Neural progenitor cell (in vitro differentiated cells): ENCODE measurements around the gene MDN1. TPM values are rescaled to one million over a fixed set of nuclear protein-coding genes. Genes with fewer than 3 reads are reported as not detected.

ENCODE experiments used
- DNase-seq: peaks from one replicate; pipeline ENCODE4 v3.0.0-alpha.2; 2016; ENCODE audit warnings: low spot score
- H2AFZ ChIP-seq: fragments of 200-600 bp; sonication (generic); replicated peaks from 2 replicates; pipeline ENCODE4 v1.6.1; 2016; ENCODE audit warnings: antibody characterized with exemption
- H3F3A ChIP-seq: fragments of 200-600 bp; sonication (generic); 2 replicates; pipeline ENCODE4 v1.6.1; 2016; ENCODE audit warnings: antibody characterized with exemption, low read depth
- H3K27ac ChIP-seq: fragments of 200-600 bp; sonication (generic); 2 replicates; pipeline ENCODE4 v1.5.1; 2016; ENCODE audit warnings: mild to moderate bottlenecking
- H3K27me3 ChIP-seq: fragments of 200-600 bp; sonication (generic); 2 replicates; pipeline ENCODE4 v1.6.1; 2016; ENCODE audit warnings: mild to moderate bottlenecking, moderate library complexity
- H3K36me3 ChIP-seq: fragments of 200-600 bp; sonication (generic); 2 replicates; pipeline ENCODE4 v1.5.1; 2016
- H3K4me1 ChIP-seq: fragments of 200-600 bp; sonication (generic); 2 replicates; pipeline ENCODE4 v1.6.1; 2016; ENCODE audit warnings: mixed run types
- H3K4me2 ChIP-seq: fragments of 200-600 bp; sonication (generic); 2 replicates; pipeline ENCODE4 v1.6.1; 2016
- H3K4me3 ChIP-seq: fragments of 200-600 bp; sonication (generic); 2 replicates; pipeline ENCODE4 v1.5.1; 2016
- H3K79me2 ChIP-seq: fragments of 200-600 bp; sonication (generic); 2 replicates; pipeline ENCODE4 v1.6.1; 2016; ENCODE audit warnings: low read depth
- H3K9ac ChIP-seq: fragments of 200-600 bp; sonication (generic); 2 replicates; pipeline ENCODE4 v1.6.1; 2016
- H3K9me3 ChIP-seq: fragments of 200-600 bp; sonication (generic); 2 replicates; pipeline ENCODE4 v1.5.1; 2016; ENCODE audit warnings: low read depth
- H4K20me1 ChIP-seq: fragments of 200-600 bp; sonication (generic); 2 replicates; pipeline ENCODE4 v1.6.1; 2016; ENCODE audit warnings: low read depth
- H3K27ac Mint-ChIP-seq: 3 replicates; pipeline ENCODE4 v1.8.0; 2021; ENCODE audit warnings: mixed read lengths
- H3K27me3 Mint-ChIP-seq: 2 replicates; pipeline ENCODE4 v1.8.0; 2022; ENCODE audit warnings: low read depth, mild to moderate bottlenecking, inconsistent platforms, moderate library complexity, mixed read lengths; ENCODE audit not compliant: insufficient read depth
- H3K36me3 Mint-ChIP-seq: 3 replicates; pipeline ENCODE4 v1.8.0; 2021; ENCODE audit warnings: mixed read lengths
- H3K4me1 Mint-ChIP-seq: 3 replicates; pipeline ENCODE4 v1.8.0; 2021; ENCODE audit warnings: mixed read lengths
- H3K4me3 Mint-ChIP-seq: 3 replicates; pipeline ENCODE4 v1.8.0; 2021; ENCODE audit warnings: mild to moderate bottlenecking, moderate library complexity, mixed read lengths
- H3K9me3 Mint-ChIP-seq: 3 replicates; pipeline ENCODE4 v1.8.0; 2020; ENCODE audit warnings: mixed read lengths
- EZH2 ChIP-seq: fragments of 200-600 bp; sonication (generic); IDR thresholded peaks from 2 replicates; pipeline ENCODE4 v1.6.1; 2017; ENCODE audit warnings: antibody characterized with exemption, mild to moderate bottlenecking, moderate library complexity
- EZH2phosphoT487 ChIP-seq: fragments of 200-600 bp; sonication (generic); IDR thresholded peaks from 2 replicates; pipeline ENCODE4 v1.6.1; 2017; ENCODE audit warnings: antibody characterized with exemption
- small RNA-seq: library from RNA; depleted of rRNA; stranded (forward); fragments of <200 nt; gene quantifications from one replicate; pipeline ENCODE3, GENCODE V24; 2015
- total RNA-seq: library from RNA; depleted of rRNA; stranded (reverse); fragments of >200 nt; gene quantifications from 2 replicates; pipeline ENCODE4 v1.2.3, GENCODE V29; 2015; ENCODE audit warnings: low replicate concordance
- TF ChIP-seq, protein P1 (sequence below): fragments of 200-600 bp; sonication (generic); IDR thresholded peaks from 2 replicates; pipeline ENCODE4 v1.5.1; 2017; ENCODE audit warnings: antibody characterized with exemption, mild to moderate bottlenecking

MDN1 gene
- total RNA-seq, 1 donor from 2014 or later: 40.7 TPM

- no peaks in the 10 kb centered on the region for H3K9me3 ChIP-seq
- H3K4me3 ChIP-seq: no peak overlapping the region
- H3K9ac ChIP-seq: no peak overlapping the region
- Mint-ChIP-seq H3K36me3 (peaks cover 14% of the 10 kb centered on the region), H3K4me3 (no peak overlapping the region), H3K27ac (no peak overlapping the region), H3K4me1 (no peaks in the 10 kb centered on the region), H3K9me3 (no peaks in the 10 kb centered on the region), H3K27me3 (peaks cover 6% of the 10 kb centered on the region)
- no peaks in the 10 kb centered on the region for H3F3A ChIP-seq
- TF ChIP-seq, protein P1, sequence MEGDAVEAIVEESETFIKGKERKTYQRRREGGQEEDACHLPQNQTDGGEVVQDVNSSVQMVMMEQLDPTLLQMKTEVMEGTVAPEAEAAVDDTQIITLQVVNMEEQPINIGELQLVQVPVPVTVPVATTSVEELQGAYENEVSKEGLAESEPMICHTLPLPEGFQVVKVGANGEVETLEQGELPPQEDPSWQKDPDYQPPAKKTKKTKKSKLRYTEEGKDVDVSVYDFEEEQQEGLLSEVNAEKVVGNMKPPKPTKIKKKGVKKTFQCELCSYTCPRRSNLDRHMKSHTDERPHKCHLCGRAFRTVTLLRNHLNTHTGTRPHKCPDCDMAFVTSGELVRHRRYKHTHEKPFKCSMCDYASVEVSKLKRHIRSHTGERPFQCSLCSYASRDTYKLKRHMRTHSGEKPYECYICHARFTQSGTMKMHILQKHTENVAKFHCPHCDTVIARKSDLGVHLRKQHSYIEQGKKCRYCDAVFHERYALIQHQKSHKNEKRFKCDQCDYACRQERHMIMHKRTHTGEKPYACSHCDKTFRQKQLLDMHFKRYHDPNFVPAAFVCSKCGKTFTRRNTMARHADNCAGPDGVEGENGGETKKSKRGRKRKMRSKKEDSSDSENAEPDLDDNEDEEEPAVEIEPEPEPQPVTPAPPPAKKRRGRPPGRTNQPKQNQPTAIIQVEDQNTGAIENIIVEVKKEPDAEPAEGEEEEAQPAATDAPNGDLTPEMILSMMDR: no peak
- no peak for TF ChIP-seq EZH2phosphoT487
- no peak for TF ChIP-seq EZH2
- no peaks in the 10 kb centered on the region for H4K20me1 ChIP-seq
- H3K27me3 ChIP-seq: no peaks in the 10 kb centered on the region
- H2AFZ ChIP-seq: no peak overlapping the region
- H3K36me3 ChIP-seq: no peaks in the 10 kb centered on the region
- no peak overlapping the region for H3K27ac ChIP-seq
- DNase-seq: no peak
- H3K4me2 ChIP-seq: no peak overlapping the region
- no peaks in the 10 kb centered on the region for H3K79me2 ChIP-seq
- no peaks in the 10 kb centered on the region for H3K4me1 ChIP-seq
Observed at GRCh38 chr6:89596484-89596883, 223.1 kb downstream of the MDN1 start.

GRCh38 chr6:89596056-89596455 is 223.5 kb downstream of the MDN1 start:
- H3K9me3 ChIP-seq: no peaks in the 10 kb centered on the region
- no peaks in the 10 kb centered on the region for H3K27me3 ChIP-seq
- TF ChIP-seq EZH2: no peak
- no peak for TF ChIP-seq EZH2phosphoT487
- TF ChIP-seq, protein P1: no peak
- no peaks in the 10 kb centered on the region for H3K79me2 ChIP-seq
- no peaks in the 10 kb centered on the region for H3K4me1 ChIP-seq
- no peak overlapping the region for H2AFZ ChIP-seq
- no peak for DNase-seq
- H3K4me2 ChIP-seq: no peak overlapping the region
- H3K9ac ChIP-seq: no peak overlapping the region
- Mint-ChIP-seq H3K4me3 (no peak overlapping the region), H3K9me3 (no peaks in the 10 kb centered on the region), H3K4me1 (no peaks in the 10 kb centered on the region), H3K27me3 (peaks cover 6% of the 10 kb centered on the region), H3K27ac (no peak overlapping the region), H3K36me3 (peaks cover 14% of the 10 kb centered on the region)
- H4K20me1 ChIP-seq: no peaks in the 10 kb centered on the region
- H3K27ac ChIP-seq: no peak overlapping the region
- no peaks in the 10 kb centered on the region for H3K36me3 ChIP-seq
- H3K4me3 ChIP-seq: no peak overlapping the region
- no peaks in the 10 kb centered on the region for H3F3A ChIP-seq

Small RNAs within 50 kb of the gene (small RNA-seq; reads per million reads assigned to genes)
- gene DNAJC19P6: not detected
- not detected for gene RF00019

Other genes starting within 250 kb of the MDN1 start
- 21.6 and 37.1 TPM in 2 replicates for gene LYRM2, start 181.0 kb downstream of the MDN1 start, total RNA-seq
- gene CASP8AP2, start 10.1 kb upstream of the MDN1 start, total RNA-seq: 42.9 and 59.0 TPM in 2 replicates
- 0.37 TPM in 1 of 2 replicates, not detected in the other for gene GJA10, start 74.7 kb upstream of the MDN1 start, total RNA-seq